Activated CD4-positive, alpha-beta T cell treated with anti-CD3 and anti-CD28 coated beads for 36 hours (primary cell): Measurements from ENCODE around the gene CENPL. TPM values are rescaled to one million over a fixed set of nuclear protein-coding genes. Genes with fewer than 3 reads are reported as not detected.

Experiments
- ATAC-seq: fragments of 200-7000 bp; cut with Tn5 transposase; one replicate; pipeline ENCODE4 v1.10.0; 2021; ENCODE audit warnings: mild to moderate bottlenecking, moderate library complexity
- CTCF ChIA-PET: fragments of 350-600 bp; sonication (Branson Sonifier 250); formaldehyde crosslinking; loops from one replicate; lab custom pipeline; 2021; ENCODE audit warnings: antibody characterized with exemption; lab: Charles Lee
- POLR2A ChIA-PET: fragments of 350-600 bp; sonication (Branson Sonifier 250); formaldehyde crosslinking; loops from one replicate; lab custom pipeline; 2021; ENCODE audit warnings: antibody characterized with exemption, inconsistent platforms; lab: Charles Lee
- DNase-seq: peaks from one replicate; pipeline ENCODE4 v3.0.0-alpha.2; 2020
- H3K27ac Mint-ChIP-seq: one replicate; pipeline ENCODE4 v1.8.0; 2021; ENCODE audit warnings: mixed read lengths
- H3K27me3 Mint-ChIP-seq: one replicate; pipeline ENCODE4 v1.8.0; 2021; ENCODE audit warnings: mixed read lengths
- H3K36me3 Mint-ChIP-seq: one replicate; pipeline ENCODE4 v1.8.0; 2021; ENCODE audit warnings: low read depth, mixed read lengths
- H3K4me1 Mint-ChIP-seq: one replicate; pipeline ENCODE4 v1.8.0; 2021; ENCODE audit warnings: mixed read lengths
- H3K4me3 Mint-ChIP-seq: one replicate; pipeline ENCODE4 v1.8.0; 2021; ENCODE audit warnings: mild to moderate bottlenecking, moderate library complexity, mixed read lengths
- H3K9me3 Mint-ChIP-seq: one replicate; pipeline ENCODE4 v1.8.0; 2021; ENCODE audit warnings: low read depth, mixed read lengths
- intact Hi-C, 2 experiments: fragments of 100-400 bp; cut with DNase I in 1 of 2; cut with micrococcal nuclease in 1 of 2; formaldehyde crosslinking; loops; one replicate each; pipeline versions ENCODE4 v1.14.2 to v1.15.1; 2022 to 2024; cut with DNase I, micrococcal nuclease
- total RNA-seq, 2 experiments: library from RNA; stranded (reverse); gene quantifications; one replicate each; pipeline ENCODE4 v1.2.3, GENCODE V29; 2021

Gene CENPL
- total RNA-seq, 2 experiments from 2014 or later, result 26.1 to 27.2 TPM

GRCh38 chr1:173758980-173759379 lies 65.7 kb downstream of the CENPL start:
- H3K4me3 Mint-ChIP-seq, result no peak overlapping the region
- CTCF ChIA-PET, result no interaction called here
- intact Hi-C loops, result no loop called here
- peaks cover 2% of the 10 kb centered on the region for H3K4me1 Mint-ChIP-seq
- H3K27me3 Mint-ChIP-seq, result no peaks in the 10 kb centered on the region
- no peak overlapping the region for H3K27ac Mint-ChIP-seq
- H3K9me3 Mint-ChIP-seq, result peaks cover 13% of the 10 kb centered on the region
- ATAC-seq (no peak), DNase-seq (no peak)
- peaks cover 81% of the 10 kb centered on the region for H3K36me3 Mint-ChIP-seq
- POLR2A ChIA-PET, result no interaction called here

GRCh38 chr1:173758110-173758509 lies 66.6 kb downstream of the CENPL start:
- peaks cover 79% of the 10 kb centered on the region for H3K36me3 Mint-ChIP-seq
- ATAC-seq (no peak), DNase-seq (no peak)
- POLR2A ChIA-PET, result no interaction called here
- CTCF ChIA-PET, result interaction anchor here (0.6 kb wide), 1 partner anchor 42 kb away, joined by 4 read pairs; no protein-coding TSS in a partner anchor
- H3K9me3 Mint-ChIP-seq, result peaks cover 6% of the 10 kb centered on the region
- H3K4me1 Mint-ChIP-seq, result peaks cover 2% of the 10 kb centered on the region
- no peaks in the 10 kb centered on the region for H3K27me3 Mint-ChIP-seq
- peak overlapping the region; percentile 10 for H3K27ac Mint-ChIP-seq
- no peak overlapping the region for H3K4me3 Mint-ChIP-seq
- intact Hi-C loops, result no loop called here

GRCh38 chr1:173757666-173758065 lies 67.0 kb downstream of the CENPL start:
- POLR2A ChIA-PET, result no interaction called here
- ATAC-seq, result no peak
- intact Hi-C loops, result no loop called here
- H3K9me3 Mint-ChIP-seq, result peaks cover 3% of the 10 kb centered on the region
- H3K4me3 Mint-ChIP-seq, result no peak overlapping the region
- CTCF ChIA-PET, result interaction anchor here (0.6 kb wide), 1 partner anchor 42 kb away, joined by 4 read pairs; no protein-coding TSS in a partner anchor
- H3K4me1 Mint-ChIP-seq, result peaks cover 2% of the 10 kb centered on the region
- H3K36me3 Mint-ChIP-seq, result peaks cover 75% of the 10 kb centered on the region
- H3K27ac Mint-ChIP-seq, result no peak overlapping the region
- no peaks in the 10 kb centered on the region for H3K27me3 Mint-ChIP-seq
- DNase-seq, result no peak

- ATAC-seq (no peak), DNase-seq (no peak)
- Mint-ChIP-seq H3K27me3 (no peaks in the 10 kb centered on the region), H3K4me1 (no peaks in the 10 kb centered on the region), H3K36me3 (peaks cover 60% of the 10 kb centered on the region), H3K9me3 (no peaks in the 10 kb centered on the region), H3K27ac (no peak overlapping the region), H3K4me3 (no peak overlapping the region)
- intact Hi-C loops, result no loop called here
- POLR2A ChIA-PET, result no interaction called here
- CTCF ChIA-PET, result no interaction called here
Observed at GRCh38 chr1:173753830-173754229, 70.9 kb downstream of the CENPL start.

Other genes starting within 250 kb of the CENPL start
- gene SLC9C2, start 221.8 kb downstream of the CENPL start, total RNA-seq, result not detected
- gene TEX50, start 189.5 kb downstream of the CENPL start, total RNA-seq, result not detected
- gene ANKRD45, start 155.0 kb downstream of the CENPL start, total RNA-seq, result under 1 TPM in 1 of 2 experiments, not detected in 1; 0.11 TPM
- 10 to 100 TPM; 11.1 to 14.1 TPM for gene KLHL20, start 109.9 kb downstream of the CENPL start, total RNA-seq
- 10 to 100 TPM; 57.2 to 62.0 TPM for gene DARS2, start 210 bp downstream of the CENPL start, total RNA-seq
- 1,000 to 10,000 TPM in 1 of 2 experiments, 100 to 1,000 TPM in 1; 878 to 1,203 TPM for gene GAS5, start 43.1 kb upstream of the CENPL start, total RNA-seq
- gene ZBTB37, start 43.5 kb upstream of the CENPL start, total RNA-seq, result 1 to 10 TPM; 7.7 to 7.9 TPM
- under 1 TPM in 1 of 2 experiments, not detected in 1; 0.25 TPM for gene SERPINC1, start 92.4 kb upstream of the CENPL start, total RNA-seq
- gene RC3H1, start 197.5 kb upstream of the CENPL start, total RNA-seq, result 10 to 100 TPM; 27.3 to 37.0 TPM